GM12892 (cell line): ENCODE data around the gene PHKG2.

Experiments used
- POLR2A ChIP-seq: IDR thresholded peaks from 2 replicates; pipeline ENCODE4 v1.6.1; 2011; ENCODE audit warnings: low read depth, low read length, control low read depth
- POLR2AphosphoS5 ChIP-seq: IDR thresholded peaks from 2 replicates; pipeline ENCODE4 v1.6.1; 2011; ENCODE audit warnings: low read depth, low read length, control low read depth
- TAF1 ChIP-seq: IDR thresholded peaks from 2 replicates; pipeline ENCODE4 v1.6.1; 2011; ENCODE audit warnings: low read depth, mild to moderate bottlenecking, control low read depth, low read length, borderline replicate concordance

DNA sequence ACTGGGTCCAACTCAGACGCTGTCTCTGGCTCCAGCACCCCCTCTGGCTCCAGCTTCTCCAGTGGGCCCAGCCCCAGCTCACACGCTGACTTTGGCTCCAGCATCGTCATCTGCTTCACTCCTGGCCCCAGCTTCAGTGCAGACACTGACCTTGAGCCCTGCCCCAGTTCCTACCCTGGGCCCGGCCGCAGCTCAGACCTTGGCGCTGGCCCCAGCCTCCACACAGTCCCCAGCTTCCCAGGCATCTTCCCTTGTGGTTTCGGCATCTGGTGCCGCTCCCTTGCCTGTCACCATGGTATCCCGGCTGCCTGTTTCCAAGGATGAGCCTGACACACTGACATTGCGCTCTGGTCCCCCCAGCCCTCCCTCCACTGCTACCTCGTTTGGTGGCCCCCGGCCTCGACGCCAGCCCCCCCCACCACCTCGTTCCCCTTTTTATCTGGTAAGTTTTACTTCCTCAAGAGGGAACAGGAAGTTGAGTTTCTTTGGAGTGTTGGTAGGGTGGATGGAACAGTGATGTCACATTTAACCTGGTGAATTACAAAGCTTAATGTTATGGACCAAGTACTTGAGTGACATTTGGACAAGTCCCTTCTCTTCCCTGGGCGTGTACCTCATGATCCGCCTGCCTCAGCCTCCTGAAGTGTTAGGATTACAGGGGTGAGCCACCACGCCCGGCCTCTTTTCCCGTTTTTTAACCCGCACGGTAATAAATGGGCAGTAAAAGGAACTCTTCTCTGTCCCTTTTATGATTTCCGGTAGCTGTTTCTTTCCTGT is 23.4 kb upstream of the PHKG2 start:
- TF ChIP-seq POLR2A (no peak; the same call in 1 of the 2 replicates), POLR2AphosphoS5 (no peak), TAF1 (no peak)
